Trophoblast cell (in vitro differentiated cells and primary cell): ENCODE results near the gene FHAD1.
A peak's percentile ranks its signal among the peaks of the same experiment; 100 is the strongest.

Experiments
- DNase-seq, 2 donors: peaks; one replicate each; pipeline ENCODE4 v3.0.0-alpha.2; 2016
- H2AFZ ChIP-seq: 2 replicates; pipeline ENCODE4 v1.6.1; 2013; ENCODE audit warnings: low read length, moderate library complexity, mild to moderate bottlenecking; ENCODE audit not compliant: insufficient read depth, poor library complexity
- H2AK5ac ChIP-seq: 2 replicates; pipeline ENCODE4 v1.6.1; 2013; ENCODE audit warnings: mild to moderate bottlenecking, low read length
- H2BK120ac ChIP-seq: 2 replicates; pipeline ENCODE4 v1.6.1; 2013; ENCODE audit warnings: low read length, mild to moderate bottlenecking, moderate library complexity; ENCODE audit not compliant: insufficient read depth, poor library complexity
- H2BK12ac ChIP-seq: 2 replicates; pipeline ENCODE4 v1.6.1; 2013; ENCODE audit warnings: mild to moderate bottlenecking, low read length, moderate library complexity
- H2BK5ac ChIP-seq: 2 replicates; pipeline ENCODE4 v1.6.1; 2013; ENCODE audit warnings: low read length, low read depth, moderate library complexity, mild to moderate bottlenecking; ENCODE audit not compliant: poor library complexity
- H3K14ac ChIP-seq: 2 replicates; pipeline ENCODE4 v1.6.1; 2013; ENCODE audit warnings: mild to moderate bottlenecking, low read length
- H3K18ac ChIP-seq: 2 replicates; pipeline ENCODE4 v1.6.1; 2013; ENCODE audit warnings: mild to moderate bottlenecking, low read length
- H3K23ac ChIP-seq: 2 replicates; pipeline ENCODE4 v1.6.1; 2013; ENCODE audit warnings: low read length
- H3K27ac ChIP-seq: 2 replicates; pipeline ENCODE4 v1.5.1; 2013; ENCODE audit warnings: low read depth, mild to moderate bottlenecking, inconsistent platforms, low read length, moderate library complexity
- H3K27me3 ChIP-seq: 2 replicates; pipeline ENCODE4 v1.6.1; 2013; ENCODE audit warnings: inconsistent platforms, mild to moderate bottlenecking, low read length, moderate library complexity; ENCODE audit not compliant: insufficient read depth
- H3K36me3 ChIP-seq, 2 experiments: 1 replicate in 1 of 2; 2 replicates in 1 of 2; pipeline ENCODE4 v1.6.1; 2013; ENCODE audit warnings: low read length in 2 of 2, mild to moderate bottlenecking in 2 of 2, moderate library complexity in 1 of 2; ENCODE audit not compliant: insufficient read depth in 2 of 2, control insufficient read depth in 1 of 2
- H3K4ac ChIP-seq: 2 replicates; pipeline ENCODE4 v1.6.1; 2013; ENCODE audit warnings: low read depth, mild to moderate bottlenecking, low read length, moderate library complexity
- H3K4me1 ChIP-seq, 2 experiments: 1 replicate in 1 of 2; 2 replicates in 1 of 2; pipeline ENCODE4 v1.6.1; 2013; ENCODE audit warnings: low read length in 2 of 2, mild to moderate bottlenecking in 2 of 2, moderate library complexity in 1 of 2; ENCODE audit not compliant: insufficient read depth in 2 of 2, control insufficient read depth in 1 of 2
- H3K4me2 ChIP-seq: 2 replicates; pipeline ENCODE4 v1.6.1; 2013; ENCODE audit warnings: inconsistent platforms, mild to moderate bottlenecking, low read length, moderate library complexity
- H3K4me3 ChIP-seq: 2 replicates; pipeline ENCODE4 v1.5.1; 2013; ENCODE audit warnings: mild to moderate bottlenecking, low read depth, low read length, inconsistent platforms
- H3K79me1 ChIP-seq: one replicate; pipeline ENCODE4 v1.6.1; 2013; ENCODE audit warnings: low read length
- H3K79me2 ChIP-seq: 2 replicates; pipeline ENCODE4 v1.6.1; 2013; ENCODE audit warnings: low read length, mild to moderate bottlenecking; ENCODE audit not compliant: control insufficient read depth, insufficient read depth, poor library complexity
- H3K9ac ChIP-seq: 2 replicates; pipeline ENCODE4 v1.6.1; 2013; ENCODE audit warnings: mild to moderate bottlenecking, low read length
- H3K9me3 ChIP-seq: 2 replicates; pipeline ENCODE4 v1.6.1; 2013; ENCODE audit warnings: low read depth, mild to moderate bottlenecking, control low read depth, inconsistent platforms, low read length; ENCODE audit not compliant: insufficient read depth
- H4K12ac ChIP-seq: 2 replicates; pipeline ENCODE4 v1.6.1; 2013; ENCODE audit warnings: low read depth, mild to moderate bottlenecking, low read length, moderate library complexity
- H4K8ac ChIP-seq: 2 replicates; pipeline ENCODE4 v1.6.1; 2013; ENCODE audit warnings: low read depth, mild to moderate bottlenecking, low read length, moderate library complexity
- H4K91ac ChIP-seq: one replicate; pipeline ENCODE4 v1.6.1; 2013; ENCODE audit warnings: low read depth, mild to moderate bottlenecking, low read length, moderate library complexity
- WGBS: extraction: QIAGEN DNeasy Blood & Tissue Kit; methylation state at CpG from one replicate; pipeline ENCODE4 v1.1.7; 2013; ENCODE audit warnings: missing lambda C conversion rate; ENCODE audit not compliant: insufficient read length, insufficient coverage; ENCODE audit errors: extremely low coverage; 5-methylcytosine and 5-hydroxymethylcytosine counted together

The FHAD1 gene

GRCh38 chr1:15272009-15272781 is 25.2 kb downstream of the FHAD1 start:
- Histone ChIP-seq H4K8ac (no peak overlapping the region), H3K79me2 (no peaks in the 10 kb centered on the region), H3K36me3 (no peaks in the 10 kb centered on the region), H3K79me1 (no peaks in the 10 kb centered on the region), H4K91ac (no peak overlapping the region), H2BK12ac (no peak overlapping the region), H3K18ac (no peak overlapping the region), H3K27me3 (peaks cover 2% of the 10 kb centered on the region), H3K9ac (no peak overlapping the region), H4K12ac (no peak overlapping the region), H3K14ac (no peak overlapping the region), H3K4me1 (peaks cover 0 to 2% of the 10 kb centered on the region in 2 experiments), H3K9me3 (no peaks in the 10 kb centered on the region), H3K27ac (no peak overlapping the region), H2AFZ (no peak overlapping the region), H3K4me3 (no peak overlapping the region), H2BK5ac (no peak overlapping the region), H3K4me2 (peak overlapping the region; percentile 37), H2AK5ac (no peak overlapping the region), H3K4ac (no peak overlapping the region), H2BK120ac (no peak overlapping the region), H3K23ac (no peak overlapping the region)
- no CpG with 5 or more reads among the region's 26 CpGs for WGBS
- DNase-seq, result peak; percentile 75 to 93

GRCh38 chr1:15272782-15273127 is 25.7 kb downstream of the FHAD1 start:
- Histone ChIP-seq H3K4me1 (peaks cover 0 to 2% of the 10 kb centered on the region in 2 experiments), H3K36me3 (no peaks in the 10 kb centered on the region), H2AFZ (no peak overlapping the region), H3K27me3 (peaks cover 2% of the 10 kb centered on the region), H2AK5ac (no peak overlapping the region), H4K91ac (no peak overlapping the region), H3K14ac (no peak overlapping the region), H3K79me2 (no peaks in the 10 kb centered on the region), H4K12ac (no peak overlapping the region), H3K18ac (no peak overlapping the region), H2BK5ac (no peak overlapping the region), H3K9me3 (no peaks in the 10 kb centered on the region), H3K27ac (no peak overlapping the region), H3K79me1 (no peaks in the 10 kb centered on the region), H2BK12ac (no peak overlapping the region), H4K8ac (no peak overlapping the region), H3K4me2 (no peak overlapping the region), H2BK120ac (no peak overlapping the region), H3K23ac (no peak overlapping the region), H3K9ac (no peak overlapping the region), H3K4ac (no peak overlapping the region), H3K4me3 (no peak overlapping the region)
- whole genome bisulfite sequencing, result no CpG with 5 or more reads among the region's 7 CpGs
- DNase-seq, result no peak

- Histone ChIP-seq H3K4ac (no peak overlapping the region), H3K4me1 (peaks cover 0 to 2% of the 10 kb centered on the region in 2 experiments), H2BK12ac (no peak overlapping the region), H2BK5ac (no peak overlapping the region), H4K8ac (no peak overlapping the region), H3K4me3 (no peak overlapping the region), H3K18ac (no peak overlapping the region), H3K79me1 (no peaks in the 10 kb centered on the region), H3K14ac (no peak overlapping the region), H3K79me2 (no peaks in the 10 kb centered on the region), H3K23ac (no peak overlapping the region), H3K4me2 (no peak overlapping the region), H3K27ac (no peak overlapping the region), H2AK5ac (no peak overlapping the region), H4K91ac (no peak overlapping the region), H2AFZ (no peak overlapping the region), H4K12ac (no peak overlapping the region), H2BK120ac (no peak overlapping the region), H3K9me3 (no peaks in the 10 kb centered on the region), H3K36me3 (no peaks in the 10 kb centered on the region), H3K27me3 (peaks cover 2% of the 10 kb centered on the region), H3K9ac (no peak overlapping the region)
- DNase-seq, result no peak
- no CpG with 5 or more reads among the region's 2 CpGs for WGBS
Observed at GRCh38 chr1:15273274-15273673, 26.3 kb downstream of the FHAD1 start.

- H3K79me2 ChIP-seq, result no peaks in the 10 kb centered on the region
- peaks cover 2% of the 10 kb centered on the region for H3K27me3 ChIP-seq
- no peak overlapping the region for H4K8ac ChIP-seq
- H3K18ac ChIP-seq, result no peak overlapping the region
- DNase-seq, result no peak
- H3K36me3 ChIP-seq, result no peaks in the 10 kb centered on the region
- no CpG with 5 or more reads among the region's 10 CpGs for WGBS
- H3K79me1 ChIP-seq, result no peaks in the 10 kb centered on the region
- H3K9ac ChIP-seq, result no peak overlapping the region
- H3K4me3 ChIP-seq, result no peak overlapping the region
- H3K9me3 ChIP-seq, result no peaks in the 10 kb centered on the region
- no peak overlapping the region for H2BK5ac ChIP-seq
- no peak overlapping the region for H2BK12ac ChIP-seq
- H3K23ac ChIP-seq, result no peak overlapping the region
- no peak overlapping the region for H2AK5ac ChIP-seq
- no peak overlapping the region for H3K4ac ChIP-seq
- H4K91ac ChIP-seq, result no peak overlapping the region
- H2AFZ ChIP-seq, result no peak overlapping the region
- H3K27ac ChIP-seq, result no peak overlapping the region
- H2BK120ac ChIP-seq, result no peak overlapping the region
- no peak overlapping the region for H3K14ac ChIP-seq
- no peak overlapping the region for H4K12ac ChIP-seq
- H3K4me2 ChIP-seq, result no peak overlapping the region
- H3K4me1 ChIP-seq, result peaks cover 0 to 2% of the 10 kb centered on the region in 2 experiments
Observed at GRCh38 chr1:15275921-15276683, 29.1 kb downstream of the FHAD1 start.
